ENCODE results near the gene ATP5F1D. TPM values are rescaled to one million over a fixed set of nuclear protein-coding genes. Genes with fewer than 3 reads are reported as not detected.
A peak's percentile ranks its signal among the peaks of the same experiment; 100 is the strongest.

The ATP5F1D gene
- total RNA-seq, 1 donor from 2014 or later = 116 TPM

DNA sequence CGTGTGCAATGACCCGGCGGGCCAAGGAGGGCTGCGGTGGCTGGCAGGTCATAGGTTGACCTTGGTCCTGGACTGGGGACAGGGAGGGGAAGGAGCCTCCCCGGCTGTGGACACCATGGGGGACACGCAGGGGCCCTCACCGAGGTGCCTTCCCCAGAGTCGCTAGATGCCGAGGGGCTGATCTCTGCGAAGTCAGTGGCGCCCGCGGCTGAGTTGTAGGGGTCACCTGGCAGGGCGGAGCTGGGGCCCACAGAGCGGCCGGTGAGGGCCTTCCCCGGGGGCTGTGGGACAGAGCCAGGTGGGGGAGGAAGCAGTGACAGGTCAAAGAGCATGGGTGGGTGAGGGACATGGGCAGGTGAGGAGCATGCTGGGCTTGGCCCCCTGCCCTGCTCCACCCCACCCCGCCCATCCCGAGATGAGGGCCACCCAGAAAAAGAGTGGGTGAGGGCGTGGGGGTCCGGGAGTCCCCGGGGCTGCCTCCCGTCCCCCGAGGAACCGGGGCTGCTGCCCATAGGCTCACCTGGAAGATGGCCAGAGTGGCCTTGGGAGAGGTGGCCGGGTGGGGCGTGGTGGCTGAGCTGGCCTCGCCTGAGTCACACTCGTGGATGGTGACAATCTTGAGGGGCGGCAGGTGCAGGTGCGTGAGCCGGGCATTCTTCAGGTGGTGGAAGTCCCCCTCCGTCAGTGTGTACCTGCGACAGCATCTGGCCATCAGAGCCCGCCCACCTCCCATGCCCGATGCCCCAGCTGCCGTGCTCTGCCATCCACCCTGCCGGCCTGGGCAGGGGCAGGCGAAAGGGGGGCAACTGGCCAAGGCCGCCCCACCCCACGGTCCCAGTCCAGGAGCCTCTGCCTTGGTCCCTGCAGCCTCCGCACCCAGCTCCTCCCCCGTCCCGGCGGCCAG lies 7.2 kb upstream of the ATP5F1D start:
- Histone ChIP-seq H3K27me3 (ENCODE audit: low read depth) (peaks cover 9% of the 10 kb centered on the region), H3K9me3 (no peaks in the 10 kb centered on the region), H3K4me1 (peaks cover 37% of the 10 kb centered on the region), H3K27ac (no peak overlapping the region), H3K4me3 (no peak overlapping the region), H3K36me3 (no peaks in the 10 kb centered on the region)
- TF ChIP-seq, protein P1, sequence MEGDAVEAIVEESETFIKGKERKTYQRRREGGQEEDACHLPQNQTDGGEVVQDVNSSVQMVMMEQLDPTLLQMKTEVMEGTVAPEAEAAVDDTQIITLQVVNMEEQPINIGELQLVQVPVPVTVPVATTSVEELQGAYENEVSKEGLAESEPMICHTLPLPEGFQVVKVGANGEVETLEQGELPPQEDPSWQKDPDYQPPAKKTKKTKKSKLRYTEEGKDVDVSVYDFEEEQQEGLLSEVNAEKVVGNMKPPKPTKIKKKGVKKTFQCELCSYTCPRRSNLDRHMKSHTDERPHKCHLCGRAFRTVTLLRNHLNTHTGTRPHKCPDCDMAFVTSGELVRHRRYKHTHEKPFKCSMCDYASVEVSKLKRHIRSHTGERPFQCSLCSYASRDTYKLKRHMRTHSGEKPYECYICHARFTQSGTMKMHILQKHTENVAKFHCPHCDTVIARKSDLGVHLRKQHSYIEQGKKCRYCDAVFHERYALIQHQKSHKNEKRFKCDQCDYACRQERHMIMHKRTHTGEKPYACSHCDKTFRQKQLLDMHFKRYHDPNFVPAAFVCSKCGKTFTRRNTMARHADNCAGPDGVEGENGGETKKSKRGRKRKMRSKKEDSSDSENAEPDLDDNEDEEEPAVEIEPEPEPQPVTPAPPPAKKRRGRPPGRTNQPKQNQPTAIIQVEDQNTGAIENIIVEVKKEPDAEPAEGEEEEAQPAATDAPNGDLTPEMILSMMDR (IDR thresholded peaks at IDR 0.05) = no peak
- DNase-seq = no peak
- ATAC-seq = no peak
- intact Hi-C loops (cut with DNase I) = no loop called here

DNA sequence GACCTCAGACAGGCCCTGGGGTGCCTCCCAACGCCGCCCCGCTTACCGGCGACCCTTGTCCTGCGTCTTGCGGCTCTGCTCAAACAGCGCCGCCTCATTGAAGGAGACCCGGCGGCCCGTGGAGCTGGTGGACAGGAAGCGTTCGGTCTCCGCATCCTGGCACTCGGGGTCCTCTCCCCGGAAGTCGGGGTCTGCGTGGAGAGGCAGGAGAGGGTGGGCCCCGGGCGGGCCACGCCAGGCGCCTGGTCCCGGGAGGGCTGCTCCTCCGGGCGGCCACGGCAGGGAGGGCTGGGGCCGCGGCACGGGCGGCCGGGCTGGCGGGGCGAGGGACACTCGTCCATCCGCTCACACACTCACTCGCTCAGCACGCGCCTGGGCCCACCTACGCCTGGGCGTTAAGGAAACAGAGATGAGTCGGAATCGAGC lies 6.6 kb upstream of the ATP5F1D start:
- ATAC-seq (no peak), DNase-seq (no peak)
- Histone ChIP-seq H3K4me3 (no peak overlapping the region), H3K27me3 (ENCODE audit: low read depth) (peaks cover 9% of the 10 kb centered on the region), H3K9me3 (no peaks in the 10 kb centered on the region), H3K27ac (no peak overlapping the region), H3K36me3 (no peaks in the 10 kb centered on the region), H3K4me1 (peaks cover 37% of the 10 kb centered on the region)
- intact Hi-C loops (cut with DNase I) = no loop called here
- TF ChIP-seq, protein P1 (IDR thresholded peaks at IDR 0.05) = no peak

DNA sequence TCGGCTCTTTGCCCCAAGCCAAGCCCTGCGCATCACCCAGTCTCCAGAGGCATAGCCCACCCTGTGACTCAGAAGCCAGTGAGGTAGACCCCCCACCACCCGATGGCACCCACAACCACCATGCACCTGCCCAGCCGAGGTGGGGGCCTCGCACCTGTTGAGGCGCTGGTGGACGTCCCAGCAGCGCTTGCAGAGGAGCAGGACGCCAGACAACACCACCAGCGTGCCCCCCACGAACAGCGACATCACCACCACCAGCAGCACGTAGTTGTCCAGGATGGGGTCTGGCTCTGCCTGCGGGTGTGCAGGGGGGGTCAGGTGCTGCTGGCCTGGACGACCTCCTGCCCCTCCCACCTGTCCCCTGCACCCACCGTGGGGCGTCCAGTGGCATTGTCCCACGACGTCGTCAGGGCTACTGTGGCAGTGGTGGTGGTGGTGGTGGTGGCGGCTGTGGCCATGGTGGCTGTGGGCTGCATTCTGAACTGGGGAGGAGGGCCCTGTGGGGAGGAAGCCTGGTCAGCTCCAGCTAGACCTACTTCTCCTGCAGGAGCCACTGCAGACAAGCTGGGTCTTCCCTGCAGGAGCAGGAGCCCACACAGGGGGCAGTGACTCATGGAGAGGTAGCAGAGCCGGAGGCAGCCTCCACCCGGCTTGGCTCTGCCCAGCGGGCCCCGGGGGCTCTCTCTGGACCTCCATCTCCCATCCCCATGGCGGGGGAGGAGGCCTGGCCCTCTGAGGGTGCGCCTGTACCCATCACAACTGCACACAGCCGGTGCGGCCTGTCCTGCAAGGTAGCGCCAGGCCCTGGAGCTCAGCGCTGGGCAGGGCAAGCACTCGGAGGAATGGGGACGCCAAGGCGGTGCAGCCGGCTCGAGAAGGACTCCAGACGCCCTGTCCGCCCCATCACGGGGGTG lies 5.7 kb upstream of the ATP5F1D start:
- peaks cover 43% of the 10 kb centered on the region for H3K4me1 ChIP-seq
- DNase-seq = no peak
- TF ChIP-seq, protein P1 (IDR thresholded peaks at IDR 0.05) = no peak
- ATAC-seq = no peak
- H3K27me3 ChIP-seq (ENCODE audit: low read depth) = peaks cover 9% of the 10 kb centered on the region
- H3K4me3 ChIP-seq = no peak overlapping the region
- intact Hi-C loops (cut with DNase I) = no loop called here
- no peak overlapping the region for H3K27ac ChIP-seq
- H3K36me3 ChIP-seq = no peaks in the 10 kb centered on the region
- no peaks in the 10 kb centered on the region for H3K9me3 ChIP-seq

DNA sequence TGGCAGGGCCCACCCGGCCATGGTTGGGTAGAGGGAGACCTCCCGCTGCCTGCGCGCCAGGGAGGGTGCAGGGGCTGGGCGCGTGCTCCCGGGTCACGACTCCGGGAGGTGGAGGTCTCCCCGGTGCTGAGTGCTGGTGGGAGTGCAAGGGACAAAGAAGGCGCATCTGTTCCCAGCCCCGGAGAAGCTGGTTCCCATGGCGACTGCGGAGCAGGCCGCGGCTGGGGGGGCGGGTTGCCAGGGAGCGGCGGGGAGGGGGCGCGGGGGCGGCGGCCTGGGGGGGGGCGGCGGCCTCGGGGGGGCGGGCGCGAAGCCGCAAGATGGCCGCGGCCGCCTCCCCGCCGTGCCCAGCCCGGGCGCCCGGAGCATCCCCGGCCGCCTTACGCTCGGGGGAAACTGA lies 5.0 kb upstream of the ATP5F1D start:
- DNase-seq = no peak
- Histone ChIP-seq H3K4me3 (no peak overlapping the region), H3K27ac (no peak overlapping the region), H3K4me1 (peaks cover 48% of the 10 kb centered on the region), H3K27me3 (ENCODE audit: low read depth) (peaks cover 9% of the 10 kb centered on the region), H3K9me3 (no peaks in the 10 kb centered on the region), H3K36me3 (no peaks in the 10 kb centered on the region)
- intact Hi-C loops (cut with DNase I) = no loop called here
- no peak for ATAC-seq
- TF ChIP-seq, protein P1 (IDR thresholded peaks at IDR 0.05) = no peak

DNA sequence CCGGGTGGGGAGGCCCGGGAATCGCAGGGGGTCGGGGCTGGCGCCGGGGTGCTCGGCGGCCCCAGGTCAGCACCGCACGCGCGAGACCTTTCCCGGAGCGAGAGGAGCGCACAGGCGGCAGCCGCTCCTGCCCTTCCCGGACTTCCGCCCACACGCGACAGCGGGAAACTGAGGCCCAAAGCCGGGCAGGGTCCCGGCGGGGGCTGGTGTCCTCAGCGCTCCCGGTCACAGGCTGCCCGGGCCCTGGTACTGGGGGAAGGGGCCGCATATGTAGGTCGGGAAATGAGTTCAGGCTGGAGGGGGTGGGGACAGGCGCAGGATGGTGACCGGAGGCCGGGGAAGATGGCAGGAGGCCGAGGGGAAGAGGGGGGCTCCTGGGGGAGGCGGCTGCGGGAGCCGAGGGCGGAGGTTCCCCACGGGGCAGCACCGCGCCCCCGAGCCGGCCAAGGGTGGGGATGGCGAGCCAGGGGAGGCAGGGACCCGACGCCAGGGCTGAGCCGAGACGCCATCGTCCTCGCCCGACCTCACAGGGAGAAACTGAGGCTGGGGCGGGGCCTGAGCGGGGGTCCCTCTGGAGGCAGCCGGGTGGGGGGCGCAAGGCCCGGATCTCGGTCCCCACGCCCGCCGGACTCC lies 4.4 kb upstream of the ATP5F1D start:
- no peak overlapping the region for H3K27ac ChIP-seq
- H3K4me3 ChIP-seq = peak overlapping the region; percentile 54
- no peaks in the 10 kb centered on the region for H3K9me3 ChIP-seq
- intact Hi-C loops (cut with DNase I) = no loop called here
- peaks cover 44% of the 10 kb centered on the region for H3K4me1 ChIP-seq
- no peaks in the 10 kb centered on the region for H3K36me3 ChIP-seq
- TF ChIP-seq, protein P1 (IDR thresholded peaks at IDR 0.05) = no peak
- ATAC-seq = no peak
- H3K27me3 ChIP-seq (ENCODE audit: low read depth) = peaks cover 9% of the 10 kb centered on the region
- no peak for DNase-seq

All from lower lobe of right lung (tissue), 2 donors.